ENCODE measurements around the gene HOXC10.

- TF ChIP-seq CTCF (IDR thresholded peaks at IDR 0.05) (no peak), EP300 (IDR thresholded peaks at IDR 0.05) (no peak), POLR2AphosphoS5 (IDR thresholded peaks at IDR 0.05) (no peak)
Measured at GRCh38 chr12:53960187-53961024, 24.5 kb upstream of the HOXC10 start.
